Activated T-helper 2 cell treated with anti-CD3 and anti-CD28 coated beads, Interferon-gamma antibody, Interleukin-2, Interleukin-4, amounts not matched to agents 10 μg/mL and 5 μg/mL and 100 μg/mL, durations not matched to agents 14 hours and 24 hours and 36 hours (primary cell): Measurements from ENCODE around the gene TMEM163. TPM values are rescaled to one million over a fixed set of nuclear protein-coding genes. Genes with fewer than 3 reads are reported as not detected.

Source experiments
- DNase-seq: peaks from one replicate; pipeline ENCODE4 v3.0.0; 2021; ENCODE audit warnings: low spot score
- H3K27ac Mint-ChIP-seq: one replicate; pipeline ENCODE4 v1.8.0; 2021; ENCODE audit warnings: mixed read lengths
- H3K27me3 Mint-ChIP-seq: one replicate; pipeline ENCODE4 v1.8.0; 2021; ENCODE audit warnings: low read depth, mixed read lengths
- H3K36me3 Mint-ChIP-seq: one replicate; pipeline ENCODE4 v1.8.0; 2021; ENCODE audit warnings: low read depth, mixed read lengths
- H3K4me1 Mint-ChIP-seq: one replicate; pipeline ENCODE4 v1.8.0; 2021; ENCODE audit warnings: low read depth, mixed read lengths
- H3K4me3 Mint-ChIP-seq: one replicate; pipeline ENCODE4 v1.8.0; 2021; ENCODE audit warnings: low read depth, mild to moderate bottlenecking, moderate library complexity, mixed read lengths
- H3K9me3 Mint-ChIP-seq: one replicate; pipeline ENCODE4 v1.8.0; 2021; ENCODE audit warnings: mixed read lengths
- intact Hi-C: fragments of 100-400 bp; cut with micrococcal nuclease; formaldehyde crosslinking; loops from one replicate; pipeline ENCODE4 v1.15.1; 2023
- total RNA-seq: library from RNA; stranded (reverse); gene quantifications from 2 replicates; pipeline ENCODE4 v1.2.3, GENCODE V29; 2022

Gene TMEM163
- total RNA-seq, 1 donor from 2014 or later = 0.27 TPM

GRCh38 chr2:134717286-134718022 lies 1.3 kb downstream of the TMEM163 start:
- intact Hi-C loops = loop anchor here (10.0 kb wide), 2 partner anchors 53 to 153 kb away; no protein-coding TSS in a partner anchor
- peak overlapping the region; percentile 60 for H3K4me3 Mint-ChIP-seq
- H3K4me1 Mint-ChIP-seq = peaks cover 16% of the 10 kb centered on the region
- no peaks in the 10 kb centered on the region for H3K9me3 Mint-ChIP-seq
- no peak for DNase-seq
- H3K36me3 Mint-ChIP-seq = no peaks in the 10 kb centered on the region
- no peak overlapping the region for H3K27ac Mint-ChIP-seq
- peaks cover 76% of the 10 kb centered on the region for H3K27me3 Mint-ChIP-seq

GRCh38 chr2:134716721-134717243 lies 2.0 kb downstream of the TMEM163 start:
- DNase-seq = no peak
- Mint-ChIP-seq H3K27me3 (peaks cover 77% of the 10 kb centered on the region), H3K4me1 (peaks cover 19% of the 10 kb centered on the region), H3K36me3 (no peaks in the 10 kb centered on the region), H3K27ac (no peak overlapping the region), H3K4me3 (no peak overlapping the region), H3K9me3 (no peaks in the 10 kb centered on the region)
- intact Hi-C loops = loop anchor here (10.0 kb wide), 2 partner anchors 52 to 152 kb away; no protein-coding TSS in a partner anchor

- Mint-ChIP-seq H3K36me3 (no peaks in the 10 kb centered on the region), H3K4me1 (peaks cover 19% of the 10 kb centered on the region), H3K27me3 (peaks cover 75% of the 10 kb centered on the region), H3K27ac (no peak overlapping the region), H3K9me3 (no peaks in the 10 kb centered on the region), H3K4me3 (no peak overlapping the region)
- DNase-seq = no peak
- intact Hi-C loops = loop anchor here (2.0 to 10.0 kb wide), 3 partner anchors 51 to 151 kb away; no protein-coding TSS in a partner anchor
These were observed 2.7 kb downstream of the TMEM163 start for GRCh38 chr2:134715932-134716643.

GRCh38 chr2:134714228-134714627 lies 4.6 kb downstream of the TMEM163 start:
- H3K4me3 Mint-ChIP-seq = no peak overlapping the region
- H3K36me3 Mint-ChIP-seq = no peaks in the 10 kb centered on the region
- H3K27ac Mint-ChIP-seq = no peak overlapping the region
- no peak for DNase-seq
- H3K4me1 Mint-ChIP-seq = peaks cover 19% of the 10 kb centered on the region
- H3K27me3 Mint-ChIP-seq = peaks cover 72% of the 10 kb centered on the region
- no peaks in the 10 kb centered on the region for H3K9me3 Mint-ChIP-seq
- intact Hi-C loops = loop anchor here (1.0 to 10.0 kb wide), 6 partner anchors 31 to 597 kb away; no protein-coding TSS in a partner anchor

GRCh38 chr2:134713606-134714005 lies 5.2 kb downstream of the TMEM163 start:
- H3K4me1 Mint-ChIP-seq = peaks cover 19% of the 10 kb centered on the region
- H3K9me3 Mint-ChIP-seq = no peaks in the 10 kb centered on the region
- no peak overlapping the region for H3K4me3 Mint-ChIP-seq
- H3K27me3 Mint-ChIP-seq = peaks cover 79% of the 10 kb centered on the region
- intact Hi-C loops = loop anchor here (1.0 to 10.0 kb wide), 6 partner anchors 30 to 596 kb away; no protein-coding TSS in a partner anchor
- H3K36me3 Mint-ChIP-seq = no peaks in the 10 kb centered on the region
- DNase-seq = no peak
- no peak overlapping the region for H3K27ac Mint-ChIP-seq

- Mint-ChIP-seq H3K9me3 (no peaks in the 10 kb centered on the region), H3K36me3 (no peaks in the 10 kb centered on the region), H3K4me1 (peaks cover 19% of the 10 kb centered on the region), H3K27ac (no peak overlapping the region), H3K27me3 (peaks cover 79% of the 10 kb centered on the region), H3K4me3 (no peak overlapping the region)
- intact Hi-C loops = loop anchor here (5.0 to 10.0 kb wide), 4 partner anchors 48 to 596 kb away; no protein-coding TSS in a partner anchor
- no peak for DNase-seq
These were observed 5.6 kb downstream of the TMEM163 start for GRCh38 chr2:134713176-134713575.

GRCh38 chr2:134712736-134713135 lies 6.1 kb downstream of the TMEM163 start:
- Mint-ChIP-seq H3K27ac (no peak overlapping the region), H3K4me3 (no peak overlapping the region), H3K4me1 (peaks cover 19% of the 10 kb centered on the region), H3K27me3 (peaks cover 82% of the 10 kb centered on the region), H3K36me3 (no peaks in the 10 kb centered on the region), H3K9me3 (no peaks in the 10 kb centered on the region)
- no peak for DNase-seq
- intact Hi-C loops = loop anchor here (5.0 to 10.0 kb wide), 4 partner anchors 48 to 595 kb away; no protein-coding TSS in a partner anchor

GRCh38 chr2:134712299-134712698 lies 6.5 kb downstream of the TMEM163 start:
- H3K4me1 Mint-ChIP-seq = peaks cover 16% of the 10 kb centered on the region
- H3K27ac Mint-ChIP-seq = no peak overlapping the region
- peaks cover 81% of the 10 kb centered on the region for H3K27me3 Mint-ChIP-seq
- H3K36me3 Mint-ChIP-seq = no peaks in the 10 kb centered on the region
- intact Hi-C loops = loop anchor here (5.0 to 10.0 kb wide), 4 partner anchors 47 to 595 kb away; no protein-coding TSS in a partner anchor
- no peak for DNase-seq
- H3K4me3 Mint-ChIP-seq = no peak overlapping the region
- H3K9me3 Mint-ChIP-seq = no peaks in the 10 kb centered on the region

GRCh38 chr2:134711692-134712091 lies 7.1 kb downstream of the TMEM163 start:
- Mint-ChIP-seq H3K9me3 (no peaks in the 10 kb centered on the region), H3K36me3 (no peaks in the 10 kb centered on the region), H3K4me1 (peaks cover 15% of the 10 kb centered on the region), H3K27ac (no peak overlapping the region), H3K27me3 (peaks cover 79% of the 10 kb centered on the region), H3K4me3 (no peak overlapping the region)
- no peak for DNase-seq
- intact Hi-C loops = loop anchor here (5.0 to 10.0 kb wide), 4 partner anchors 47 to 594 kb away; no protein-coding TSS in a partner anchor

- peaks cover 73% of the 10 kb centered on the region for H3K27me3 Mint-ChIP-seq
- no peak for DNase-seq
These were observed 11.5 kb downstream of the TMEM163 start for GRCh38 chr2:134707330-134707676.

GRCh38 chr2:134706587-134707329 lies 12.0 kb downstream of the TMEM163 start:
- no peak overlapping the region for H3K4me3 Mint-ChIP-seq
- no peaks in the 10 kb centered on the region for H3K36me3 Mint-ChIP-seq
- H3K27ac Mint-ChIP-seq = no peak overlapping the region
- H3K9me3 Mint-ChIP-seq = no peaks in the 10 kb centered on the region
- peaks cover 71% of the 10 kb centered on the region for H3K27me3 Mint-ChIP-seq
- intact Hi-C loops = no loop called here
- peaks cover 6% of the 10 kb centered on the region for H3K4me1 Mint-ChIP-seq
- no peak for DNase-seq

More at GRCh38 chr2:134707330-134707676, 11.5 kb downstream of the TMEM163 start:
- Mint-ChIP-seq H3K4me3 (no peak overlapping the region), H3K4me1 (peaks cover 10% of the 10 kb centered on the region), H3K36me3 (no peaks in the 10 kb centered on the region), H3K27ac (no peak overlapping the region), H3K9me3 (no peaks in the 10 kb centered on the region)
- intact Hi-C loops = no loop called here

GRCh38 chr2:134705861-134706586 lies 12.8 kb downstream of the TMEM163 start:
- no peak overlapping the region for H3K4me3 Mint-ChIP-seq

More at GRCh38 chr2:134705861-134706586, 12.8 kb downstream of the TMEM163 start:
- DNase-seq = no peak
- intact Hi-C loops = no loop called here
- no peaks in the 10 kb centered on the region for H3K36me3 Mint-ChIP-seq
- no peak overlapping the region for H3K27ac Mint-ChIP-seq
- no peaks in the 10 kb centered on the region for H3K9me3 Mint-ChIP-seq
- peaks cover 69% of the 10 kb centered on the region for H3K27me3 Mint-ChIP-seq
- peaks cover 6% of the 10 kb centered on the region for H3K4me1 Mint-ChIP-seq
